Stimulated activated CD8-positive, alpha-beta memory T cell treated with anti-CD3 and anti-CD28 coated beads, Interleukin-4, amount 100 ng/mL, for 48 hours (primary cell): Measurements from ENCODE around the gene FHIT.
A peak's percentile ranks its signal among the peaks of the same experiment; 100 is the strongest.

ENCODE experiments used
- DNase-seq: peaks from one replicate; pipeline ENCODE4 v3.0.0-alpha.2; 2020

Gene FHIT

DNA sequence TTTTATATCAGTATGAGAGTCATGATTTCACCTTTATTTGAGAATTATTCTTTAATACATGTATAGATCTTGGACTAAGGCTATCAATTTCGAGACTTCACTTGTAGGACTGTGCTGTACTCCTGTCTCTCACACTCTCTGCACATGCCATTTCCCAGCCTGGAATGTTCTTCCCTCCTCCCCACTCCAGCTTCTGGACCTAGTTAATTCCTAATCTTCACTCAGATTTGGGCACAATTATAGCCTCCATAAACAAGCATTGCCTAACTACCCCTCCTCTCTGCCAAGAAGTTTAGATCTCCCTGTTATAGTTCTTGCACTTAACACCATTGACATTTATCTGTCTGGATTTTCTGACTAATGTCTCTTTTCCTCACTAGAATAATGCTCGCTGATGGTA is 88.3 kb downstream of the FHIT start:
- no peak for DNase-seq

DNA sequence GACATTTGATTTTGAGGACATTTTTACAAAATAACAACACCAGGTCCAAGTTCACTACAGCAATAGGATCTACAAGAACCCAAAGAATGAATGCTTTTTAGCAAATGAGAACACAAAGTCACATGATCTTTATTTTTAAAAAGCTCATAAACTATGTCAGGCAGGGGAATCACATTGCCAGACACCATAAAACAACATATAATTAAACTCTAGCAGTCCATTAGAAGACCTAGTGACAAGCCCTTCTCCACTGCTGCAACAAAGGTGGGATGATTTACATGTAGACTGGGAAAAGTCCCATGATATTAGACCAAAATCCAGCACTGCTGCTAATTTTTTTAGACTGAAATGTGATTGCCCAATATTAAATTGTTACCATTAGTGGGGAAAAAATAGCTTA is 92.6 kb downstream of the FHIT start:
- no peak for DNase-seq

DNA sequence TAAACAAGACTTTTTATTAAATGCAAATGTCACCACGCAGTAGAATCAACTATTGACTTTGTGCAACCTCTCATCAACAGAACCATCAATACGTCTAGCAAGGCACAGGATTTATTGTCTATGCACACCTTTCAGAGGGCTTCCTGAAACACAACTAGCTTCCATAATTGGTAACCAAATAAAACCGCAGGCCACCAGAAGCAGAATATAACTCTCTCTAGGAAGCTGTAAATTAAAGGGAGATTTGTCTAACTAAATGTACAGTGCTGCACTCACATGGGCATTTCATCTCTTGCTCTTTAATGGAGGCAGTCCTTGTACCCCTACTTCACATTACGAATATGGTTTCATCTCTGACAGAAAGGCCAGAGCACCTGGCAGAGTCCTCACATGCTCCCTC is 93.0 kb downstream of the FHIT start:
- DNase-seq, result no peak

DNA sequence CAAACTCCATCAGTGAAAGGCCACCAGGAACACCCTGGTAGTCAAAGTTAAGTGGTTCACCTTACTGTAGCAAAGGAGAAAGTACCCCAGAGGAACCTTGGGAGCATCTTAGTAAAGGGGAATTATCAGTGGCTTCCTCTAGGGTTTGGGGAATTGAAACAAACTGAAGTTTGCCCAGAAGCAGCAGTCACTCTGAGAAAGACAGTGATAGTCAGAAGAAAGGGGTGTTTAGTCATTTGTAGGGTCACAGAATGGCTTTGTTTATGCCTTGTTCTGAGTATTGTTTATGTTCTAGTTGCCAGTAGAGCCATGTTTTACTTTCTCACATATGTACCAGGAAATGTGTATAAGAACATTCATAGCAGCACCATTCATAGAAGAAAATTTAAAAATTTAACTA is 93.8 kb downstream of the FHIT start:
- DNase-seq, result no peak

DNA sequence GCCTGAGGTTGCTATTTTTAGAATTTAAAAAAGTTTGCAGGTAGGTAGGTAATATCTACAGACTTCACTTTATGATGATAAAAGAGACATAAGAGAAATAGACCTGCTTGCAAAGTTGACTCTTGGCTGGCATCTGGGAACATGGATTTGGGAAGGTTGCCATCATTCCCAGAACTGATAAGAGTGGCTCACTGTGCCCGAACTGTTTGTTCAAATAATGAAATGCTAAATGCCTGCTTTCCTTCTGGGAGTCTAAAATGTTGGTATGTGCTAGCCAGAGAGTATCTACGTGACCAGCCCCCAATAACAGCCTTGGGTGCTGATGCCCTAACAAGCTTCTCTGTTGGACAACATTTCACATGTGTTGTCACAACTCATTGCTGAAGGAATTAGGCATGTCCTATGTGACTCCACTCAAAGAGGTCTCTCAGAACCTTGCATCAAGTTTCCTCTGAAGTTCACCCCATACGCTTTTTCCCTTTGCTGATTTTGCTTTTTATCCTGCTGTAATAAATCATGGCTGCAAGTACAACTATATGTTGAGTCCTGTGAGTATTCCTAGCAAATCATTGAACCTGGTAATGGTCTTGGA is 95.5 kb downstream of the FHIT start:
- DNase-seq, result no peak

DNA sequence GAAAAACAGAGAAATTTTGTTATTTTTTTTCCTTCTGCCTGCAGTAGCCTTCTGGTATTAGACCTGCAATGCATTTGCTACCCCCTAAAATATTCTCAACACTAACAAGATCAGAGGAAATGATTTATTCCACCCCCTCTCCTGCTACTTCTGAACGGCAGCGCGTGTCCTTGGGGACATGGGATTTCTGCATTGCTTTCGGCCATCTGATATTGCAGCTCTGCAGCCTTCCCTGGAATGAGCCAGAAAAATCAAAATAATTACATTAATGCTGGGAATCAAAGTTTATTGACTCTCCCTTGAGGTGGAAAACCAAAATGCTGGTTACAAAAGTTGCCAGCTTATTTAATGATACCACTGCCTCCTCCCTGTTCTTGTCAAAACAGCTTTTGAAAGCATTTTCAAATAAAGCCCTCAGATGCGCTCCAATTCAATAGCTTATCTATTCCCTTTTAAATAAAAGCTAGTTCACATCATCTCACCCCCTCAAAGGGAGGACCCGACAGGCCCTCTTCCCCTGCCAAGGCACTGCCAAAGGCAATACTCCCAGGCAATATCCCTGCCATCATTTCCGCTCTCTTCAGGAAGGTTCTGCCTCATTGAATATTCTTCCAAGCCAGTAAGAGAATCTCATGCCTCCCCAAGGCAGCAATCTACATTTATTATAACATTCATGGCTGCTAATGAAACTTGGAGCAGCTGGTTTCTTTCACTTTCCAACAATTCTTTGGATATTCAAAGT is 96.6 kb downstream of the FHIT start:
- DNase-seq, result no peak

DNA sequence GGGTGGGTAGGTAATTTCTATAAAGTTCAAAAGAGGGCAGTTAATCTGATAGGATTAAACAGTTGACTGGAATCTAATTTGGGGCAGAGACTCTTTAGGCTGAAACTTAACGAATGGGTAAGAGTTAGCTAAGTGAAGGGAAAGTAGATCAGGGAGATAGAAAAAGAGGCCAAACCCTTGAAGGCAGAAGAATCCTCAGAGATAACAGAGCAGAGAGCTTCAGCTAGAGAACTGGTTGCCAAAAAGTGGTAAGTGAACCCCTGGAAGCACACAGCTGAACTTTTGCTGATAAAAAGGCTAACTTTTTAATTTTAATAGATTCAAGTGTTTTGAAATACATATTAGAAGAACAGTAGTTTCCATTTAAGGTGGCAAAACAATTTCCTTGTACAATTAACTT is 99.2 kb downstream of the FHIT start:
- no peak for DNase-seq

DNA sequence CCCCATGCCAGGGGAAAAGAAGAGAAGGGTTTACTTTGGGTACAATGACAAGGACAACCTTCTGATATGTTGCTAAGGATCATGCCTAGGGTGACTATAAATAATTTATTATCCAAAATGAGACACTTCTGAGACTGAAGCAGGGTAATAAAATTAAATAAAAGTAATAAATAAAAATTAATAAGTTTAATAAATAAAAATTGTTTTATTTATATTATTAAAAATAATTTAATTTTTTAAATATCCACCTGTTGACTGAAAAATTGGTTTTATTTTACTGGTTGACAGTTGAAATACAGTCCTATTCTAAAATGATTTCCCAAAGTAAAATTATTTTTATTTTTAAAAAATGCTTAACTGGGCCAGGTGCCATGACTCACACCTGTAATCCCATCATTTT is 102.0 kb downstream of the FHIT start:
- no peak for DNase-seq

DNA sequence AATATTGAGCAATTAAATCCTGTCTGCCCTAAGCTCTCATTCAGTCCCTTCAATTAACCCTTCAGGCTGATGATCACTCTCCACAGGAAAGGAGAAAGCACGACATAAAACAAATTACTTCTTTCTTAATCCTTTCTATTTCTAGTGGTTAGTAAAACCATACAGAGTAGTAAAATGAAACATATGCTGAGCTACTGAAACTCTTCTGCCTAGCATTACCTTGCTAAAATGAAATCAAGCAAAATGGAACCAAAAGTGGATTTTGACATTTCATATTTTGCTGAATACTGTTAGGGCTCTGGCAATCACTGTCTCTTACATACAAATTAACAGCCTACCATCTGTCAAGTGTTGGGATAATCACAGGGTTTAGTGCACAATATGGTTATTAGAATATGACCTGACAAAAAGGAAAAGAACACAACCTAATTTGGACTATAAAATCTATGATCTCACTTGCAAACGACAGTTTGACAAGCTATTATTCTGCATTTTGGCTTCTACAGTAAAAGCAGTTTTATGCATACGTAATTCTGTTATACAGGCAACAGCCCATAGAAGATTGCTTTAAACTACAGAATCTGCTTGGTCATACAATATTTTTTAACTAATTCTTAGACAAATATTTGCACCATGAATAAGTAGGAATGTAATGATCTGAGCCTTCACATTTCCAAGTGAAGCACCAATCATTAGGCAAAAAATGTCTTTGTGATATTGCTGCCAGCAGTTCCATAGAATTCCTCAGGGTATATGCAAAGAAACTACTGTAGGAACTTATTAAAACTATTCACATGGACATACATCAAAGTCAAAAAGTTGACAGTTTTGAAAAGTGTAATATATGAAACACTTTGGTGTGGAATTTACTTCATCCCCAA is 105.0 kb downstream of the FHIT start:
- no peak for DNase-seq

DNA sequence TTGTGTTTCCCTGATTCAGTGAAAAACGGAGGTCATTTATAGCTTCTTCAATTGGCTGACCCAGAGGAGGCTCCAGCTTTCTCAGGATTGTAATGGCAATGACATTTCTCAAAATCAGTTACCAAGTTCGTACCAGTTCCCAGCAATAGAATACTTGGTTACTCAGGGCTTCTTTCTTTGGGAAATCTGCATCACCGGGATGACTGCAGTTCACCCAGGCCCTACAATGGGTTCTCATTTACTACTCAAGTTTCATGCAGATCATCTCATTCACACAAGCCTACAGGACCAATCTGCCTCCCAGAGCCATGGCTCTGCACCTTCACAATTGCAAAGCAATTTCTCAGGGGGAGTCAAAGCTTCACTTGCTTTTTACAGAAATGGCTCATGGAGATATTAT is 109.6 kb downstream of the FHIT start:
- DNase-seq, result no peak

DNA sequence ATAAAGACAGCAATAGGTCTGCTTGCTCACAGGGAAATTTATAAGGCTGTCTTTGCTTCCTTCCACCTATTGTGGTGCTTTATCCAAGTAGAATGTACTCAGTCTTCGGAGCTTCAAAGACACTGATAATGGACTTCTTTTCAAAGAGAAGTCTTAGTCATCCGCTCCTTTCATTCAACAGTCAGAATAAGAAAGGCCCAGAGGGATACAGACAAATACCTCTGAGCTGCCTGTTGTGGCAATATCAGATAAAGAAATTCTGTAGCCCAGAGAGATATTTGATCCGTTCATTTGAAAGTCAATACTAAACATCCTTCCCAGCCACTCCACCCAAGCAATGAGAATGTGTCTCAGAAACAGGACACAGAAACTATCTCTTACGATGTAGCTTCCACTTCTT is 110.0 kb downstream of the FHIT start:
- DNase-seq, result no peak

DNA sequence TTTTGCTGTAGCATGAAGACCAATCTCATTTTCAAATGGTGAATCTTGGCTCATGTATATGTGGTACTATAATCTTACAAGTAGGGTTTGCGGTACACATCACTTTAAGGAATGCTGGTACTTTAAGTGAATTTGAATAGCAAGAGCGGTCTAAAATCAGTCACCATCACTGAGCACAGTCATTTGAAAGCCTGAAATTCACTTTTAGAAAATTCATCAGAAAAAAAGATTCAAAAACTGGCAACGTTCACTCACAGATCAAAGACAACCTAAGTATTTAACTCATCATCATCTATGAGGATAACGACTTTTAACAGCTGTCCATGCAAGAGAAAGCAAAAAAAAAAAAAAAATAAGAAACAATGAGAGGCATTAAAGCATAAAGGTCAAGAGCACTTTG is 111.6 kb downstream of the FHIT start:
- no peak for DNase-seq

DNA sequence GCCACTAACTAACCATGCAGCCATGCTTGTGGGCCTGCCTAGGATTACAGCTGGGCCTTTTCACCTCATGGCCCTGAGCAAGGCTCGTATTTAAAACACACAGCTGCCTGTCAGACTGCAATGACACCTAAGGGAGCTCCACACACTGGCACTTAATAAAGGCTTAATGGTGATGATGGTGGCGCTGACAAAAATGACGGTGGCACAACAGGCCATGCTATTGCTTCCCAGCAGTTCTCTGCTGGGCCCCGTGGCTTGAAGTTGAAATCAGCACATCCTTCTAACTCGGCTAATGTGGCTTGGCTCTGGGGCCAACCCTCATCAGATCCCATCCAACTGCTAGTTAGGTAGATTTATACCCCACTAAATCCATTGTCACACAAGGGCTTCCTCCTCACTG is 112.9 kb downstream of the FHIT start:
- no peak for DNase-seq

DNA sequence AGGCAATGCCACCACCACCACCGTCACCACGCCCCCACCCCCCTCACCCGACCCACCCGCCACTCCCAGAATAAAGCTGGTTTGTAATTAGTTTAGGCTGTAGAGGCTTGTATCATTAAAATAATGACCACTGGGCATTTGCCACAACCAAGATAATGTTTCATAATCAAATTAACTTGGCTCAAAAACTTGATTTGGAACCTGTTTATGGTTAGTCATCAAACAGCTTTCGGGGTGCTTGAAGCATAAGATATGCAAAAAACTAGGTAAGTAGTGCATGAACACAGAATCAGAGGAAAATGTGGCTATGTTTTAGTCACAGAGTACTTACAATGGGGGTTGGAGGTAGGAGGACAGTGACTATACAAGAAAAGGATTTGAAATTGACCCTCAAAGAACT is 115.1 kb downstream of the FHIT start:
- DNase-seq, result no peak

DNA sequence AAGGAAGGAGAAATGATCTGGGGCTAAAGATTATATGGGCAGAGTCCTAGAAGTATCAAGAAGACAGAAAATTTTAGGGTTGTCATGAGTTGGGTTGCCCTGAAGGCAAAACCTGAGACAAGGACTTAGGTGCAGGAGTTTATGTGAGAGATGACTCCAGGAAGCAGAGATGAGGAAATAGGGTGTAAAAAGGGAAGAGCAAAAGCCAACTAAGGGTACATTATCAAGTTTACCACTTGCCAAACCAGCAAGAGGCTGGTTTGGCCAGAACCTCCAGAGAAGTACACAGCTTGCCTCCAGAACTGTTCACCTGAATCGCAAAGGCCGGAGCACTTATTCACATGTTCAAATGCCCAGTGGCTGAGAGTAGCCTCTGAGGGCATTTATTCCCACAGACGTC is 116.7 kb downstream of the FHIT start:
- DNase-seq, result no peak

DNA sequence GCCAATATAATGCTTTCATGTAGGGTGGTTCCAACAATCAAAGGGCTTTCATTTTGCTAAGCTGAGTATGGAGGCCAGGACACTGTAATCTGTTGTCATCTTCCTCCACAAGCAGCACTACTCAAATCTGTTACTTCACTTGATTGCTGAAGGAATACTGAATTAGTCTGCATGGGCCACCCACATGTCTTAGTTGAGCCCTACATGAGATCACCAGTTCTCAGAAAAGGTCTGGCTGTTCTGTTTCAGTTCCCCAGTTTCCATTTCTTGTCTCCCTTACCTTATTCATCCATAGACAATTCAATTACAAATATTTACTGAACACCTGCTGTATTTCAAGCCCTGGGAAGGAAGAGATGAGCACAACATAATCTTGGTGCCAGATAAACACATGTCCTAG is 119.2 kb downstream of the FHIT start:
- DNase-seq, result no peak

DNA sequence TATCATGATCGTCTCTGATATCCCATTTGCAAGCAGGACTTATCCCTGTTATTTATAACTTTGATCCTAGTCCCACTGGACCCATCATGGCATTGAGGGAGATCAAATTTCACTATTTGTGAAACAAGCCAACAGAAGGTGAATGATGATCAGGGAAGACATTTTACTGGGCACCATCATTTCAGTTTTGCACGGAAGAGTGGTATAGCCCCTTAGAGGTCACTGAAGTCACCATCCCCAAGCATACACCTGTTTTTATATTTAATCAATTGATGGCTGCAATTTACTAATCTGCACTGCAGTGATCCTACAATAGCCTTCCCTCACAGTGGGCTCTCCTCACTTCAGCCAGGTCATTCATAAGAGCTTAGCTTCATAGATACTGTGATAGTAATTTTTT is 132.4 kb downstream of the FHIT start:
- no peak for DNase-seq

DNA sequence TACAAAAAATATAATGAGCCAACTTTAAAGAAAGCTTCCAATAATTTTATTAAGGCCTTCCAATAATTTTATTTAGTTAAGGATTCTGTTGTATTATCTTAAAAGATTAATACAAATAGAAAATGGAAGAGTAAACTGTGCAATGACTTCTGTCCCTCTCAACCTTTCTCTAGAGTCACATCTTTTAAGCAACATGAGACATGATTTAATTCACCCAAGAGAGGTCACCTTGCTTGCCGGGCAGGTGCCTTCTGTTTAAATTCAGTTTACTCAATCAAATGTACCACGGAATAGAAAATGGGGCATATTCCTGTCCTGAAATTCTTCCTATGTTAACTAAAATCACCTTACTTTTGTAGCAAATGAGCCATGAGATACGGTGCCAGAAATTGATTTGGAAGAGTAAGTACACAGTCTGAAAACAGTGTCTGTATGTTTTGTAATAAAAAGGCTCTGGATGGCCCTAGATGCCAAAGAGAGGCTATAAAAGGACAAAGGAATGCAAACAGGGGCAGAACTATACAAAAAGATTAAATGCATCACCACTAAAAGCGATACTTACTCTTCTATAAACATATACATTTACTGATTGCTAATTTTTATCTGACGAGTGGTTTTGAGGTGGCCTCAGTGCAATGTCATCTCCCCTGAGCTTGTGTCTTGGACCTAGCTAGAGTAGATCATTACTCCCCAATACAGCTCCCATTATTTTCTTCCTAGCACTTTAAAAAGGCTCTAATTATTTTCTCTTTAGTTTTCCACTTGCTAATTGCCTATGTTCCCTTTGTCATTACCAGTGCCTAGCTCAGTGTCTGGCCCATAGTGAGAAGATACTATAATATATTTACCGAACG is 134.0 kb downstream of the FHIT start:
- DNase-seq, result no peak

DNA sequence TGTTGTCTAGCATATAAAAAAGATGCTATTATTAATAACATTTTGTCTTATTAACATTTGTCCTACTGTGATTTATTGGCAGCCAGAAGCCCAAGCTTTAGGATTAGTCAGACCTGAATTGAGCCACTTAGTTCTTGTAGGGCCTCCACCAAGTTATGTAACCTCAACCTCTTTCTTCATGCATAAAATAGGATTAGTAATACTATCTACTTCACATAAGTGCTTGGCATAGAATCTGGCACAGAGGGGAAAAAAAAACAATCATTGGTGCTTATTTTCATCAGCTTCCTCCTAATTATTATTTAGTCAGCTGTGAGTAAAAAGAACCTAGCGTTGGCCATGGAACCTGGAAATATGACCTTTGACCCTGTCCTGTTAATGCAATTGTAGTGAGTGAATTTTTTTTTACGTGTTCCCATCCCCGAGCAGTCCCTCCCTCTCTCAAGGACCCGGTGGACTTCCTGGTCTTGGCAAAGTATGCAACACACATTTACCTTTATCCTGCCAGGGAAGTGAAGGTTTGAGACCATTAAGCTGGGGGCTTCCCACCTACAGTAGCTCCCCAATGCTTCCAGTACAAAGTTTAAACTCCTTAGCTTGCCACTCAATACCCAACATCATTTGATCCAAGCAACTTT is 136.8 kb downstream of the FHIT start:
- DNase-seq, result no peak

DNA sequence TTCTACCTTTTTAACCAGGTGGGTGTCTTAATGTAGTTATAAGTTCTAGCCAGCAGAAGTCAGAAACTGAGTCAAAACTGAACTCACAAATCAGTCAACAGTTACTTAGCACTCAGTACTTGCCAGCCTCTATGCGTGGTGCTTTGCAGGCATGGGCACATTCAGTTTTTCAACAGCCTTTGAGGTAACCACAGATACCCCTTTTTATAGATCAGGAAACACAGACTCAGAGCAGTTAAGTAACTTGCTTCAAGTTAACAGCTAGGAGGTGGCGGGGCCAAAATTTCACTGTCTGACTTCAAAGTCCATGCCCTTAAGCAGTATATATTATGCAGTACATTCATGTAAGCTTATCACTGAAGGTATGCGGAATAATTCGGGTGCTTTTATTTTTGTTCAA is 139.4 kb downstream of the FHIT start:
- DNase-seq, result peak; percentile 20

DNA sequence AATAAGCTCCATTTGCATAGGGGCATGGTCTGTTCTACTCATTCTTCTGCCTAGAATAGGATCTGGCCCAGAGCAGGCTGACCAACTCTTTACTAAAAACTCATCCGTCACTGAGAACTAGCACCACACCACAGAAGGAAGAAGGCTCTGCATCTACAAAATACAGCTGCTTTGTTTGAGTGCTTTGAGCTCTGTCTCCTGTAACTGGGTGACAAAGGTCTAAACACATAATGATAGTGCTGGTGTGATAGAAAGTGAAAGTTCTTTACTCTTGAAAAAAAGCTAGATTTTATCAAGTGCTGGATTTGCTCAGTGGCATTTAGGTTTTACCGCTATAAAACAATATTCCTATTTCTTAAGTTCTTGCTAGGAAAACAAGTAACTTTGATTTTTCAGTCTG is 140.7 kb downstream of the FHIT start:
- no peak for DNase-seq

DNA sequence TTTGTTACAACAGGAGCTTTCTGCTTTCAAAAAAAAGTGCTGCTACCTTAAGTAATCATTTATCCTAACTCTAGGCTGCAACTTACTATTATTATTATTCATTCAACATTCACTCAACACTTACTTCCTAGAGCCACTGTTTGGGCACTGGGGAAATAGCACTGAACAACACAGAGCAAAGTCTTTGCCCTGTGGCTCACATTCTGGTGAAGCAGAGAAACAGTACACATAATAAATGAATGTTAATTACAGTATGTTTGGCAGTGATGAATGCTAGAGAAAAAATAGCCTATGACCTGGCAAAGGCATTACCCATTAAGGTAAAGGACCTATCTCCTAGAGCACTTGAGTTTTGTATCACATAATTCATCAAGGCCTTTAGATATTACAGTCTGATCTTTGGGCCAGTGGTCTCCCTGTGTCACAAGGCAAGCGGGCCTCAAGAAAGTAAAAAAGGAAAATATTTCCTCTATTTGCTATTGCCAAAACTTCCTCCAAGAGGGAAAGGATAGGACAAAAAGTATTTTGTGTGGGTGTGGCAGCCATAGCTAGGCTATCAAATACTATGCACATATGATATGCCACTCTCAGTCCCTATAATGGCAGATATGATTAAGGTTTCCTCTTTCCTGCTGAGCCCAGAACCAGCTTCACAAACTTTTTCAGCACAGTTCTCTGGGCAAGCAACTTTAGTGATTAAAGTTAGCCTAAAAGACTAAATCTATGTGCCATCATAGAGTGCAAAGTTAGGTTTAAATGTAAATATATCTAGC is 142.8 kb downstream of the FHIT start:
- no peak for DNase-seq
